HEK293 (cell line): ENCODE results near the gene PIP4K2A.
A peak's percentile ranks its signal among the peaks of the same experiment; 100 is the strongest.

Experiments
- CTCF ChIA-PET: fragments of 350-600 bp; formaldehyde crosslinking; extraction: SDS; loops from one replicate; lab custom pipeline; 2021; ENCODE audit warnings: antibody characterized with exemption; lab: Yijun Ruan, JAX
- POLR2A ChIA-PET: fragments of 300-600 bp; formaldehyde crosslinking; extraction: SDS; loops from one replicate; lab custom pipeline; 2020; ENCODE audit warnings: antibody characterized with exemption, inconsistent platforms; lab: Yijun Ruan, JAX
- H3K27ac ChIP-seq: fragments of 200-500 bp; sonication (Bioruptor generic); 2 replicates; pipeline ENCODE4 v1.5.1; 2014; ENCODE audit warnings: low read depth, low read length, control low read depth, inconsistent platforms; ENCODE audit errors: extremely low read depth
- H3K36me3 ChIP-seq, 2 experiments: fragments of 200-500 bp in 1 of 2; sonication (Bioruptor generic) in 1 of 2; 1 replicate in 1 of 2; 2 replicates in 1 of 2; pipeline ENCODE4 v1.5.1; 2014 to 2017; ENCODE audit warnings: inconsistent platforms in 2 of 2, low read length in 2 of 2; ENCODE audit not compliant: control insufficient read depth in 2 of 2, insufficient read depth in 1 of 2
- H3K4me1 ChIP-seq: fragments of 200-500 bp; sonication (Bioruptor generic); 2 replicates; pipeline ENCODE4 v1.5.1; 2014; ENCODE audit warnings: mild to moderate bottlenecking, low read length, inconsistent platforms; ENCODE audit not compliant: control insufficient read depth, insufficient read depth
- H3K4me3 ChIP-seq: 2 replicates; pipeline ENCODE4 v1.5.1; 2011; ENCODE audit warnings: low read depth, mild to moderate bottlenecking, control low read depth, low read length, moderate library complexity
- H3K9me3 ChIP-seq: fragments of 200-500 bp; sonication (Bioruptor generic); 2 replicates; pipeline ENCODE4 v1.5.1; 2014; ENCODE audit warnings: low read depth, low read length, inconsistent platforms; ENCODE audit not compliant: control insufficient read depth, insufficient read depth
- EGR2 ChIP-seq: fragments of 450-650 bp; formaldehyde crosslinking; IDR thresholded peaks from 2 replicates; pipeline ENCODE4 v1.5.1; 2016; ENCODE audit warnings: low read depth, missing biosample characterization, missing genetic modification characterization
- HOXC10 ChIP-seq: sonication (generic); formaldehyde crosslinking; IDR thresholded peaks from 2 replicates; pipeline ENCODE4 v1.8.1; 2023; ENCODE audit warnings: mild to moderate bottlenecking, missing genetic modification reagents
- KLF16 ChIP-seq: fragments of 450-650 bp; formaldehyde crosslinking; IDR thresholded peaks from 2 replicates; pipeline ENCODE4 v1.5.1; 2017; ENCODE audit warnings: missing biosample characterization, missing genetic modification characterization
- PRDM1 ChIP-seq: fragments of 450-650 bp; formaldehyde crosslinking; IDR thresholded peaks from 2 replicates; pipeline ENCODE4; 2016; ENCODE audit warnings: missing biosample characterization, missing genetic modification characterization
- SCRT2 ChIP-seq: fragments of 450-650 bp; formaldehyde crosslinking; IDR thresholded peaks from 2 replicates; pipeline ENCODE4 v1.5.1; 2016; ENCODE audit warnings: missing biosample characterization, missing genetic modification characterization
- SETDB1 ChIP-seq: IDR thresholded peaks from one replicate; pipeline ENCODE4 v1.6.1; 2017; ENCODE audit warnings: mild to moderate bottlenecking, low read length, moderate library complexity, mixed read lengths; ENCODE audit not compliant: insufficient read length
- SP3 ChIP-seq: fragments of 450-650 bp; formaldehyde crosslinking; IDR thresholded peaks from 2 replicates; pipeline ENCODE4 v1.5.1; 2016; ENCODE audit warnings: missing biosample characterization, missing genetic modification characterization
- ZFHX2 ChIP-seq: fragments of 450-650 bp; formaldehyde crosslinking; conservative IDR thresholded peaks from 2 replicates; pipeline ENCODE4 v1.5.1; 2016; ENCODE audit warnings: missing biosample characterization, missing genetic modification characterization
- ZFP3 ChIP-seq: fragments of 450-650 bp; formaldehyde crosslinking; IDR thresholded peaks from 2 replicates; pipeline ENCODE4 v1.5.1; 2016; ENCODE audit warnings: low read depth, missing biosample characterization, missing genetic modification characterization
- ZNF140 ChIP-seq: fragments of 450-650 bp; formaldehyde crosslinking; IDR thresholded peaks from 2 replicates; pipeline ENCODE4 v1.5.1; 2016; ENCODE audit warnings: missing biosample characterization, missing genetic modification characterization
- ZNF146 ChIP-seq: fragments of 450-650 bp; formaldehyde crosslinking; IDR thresholded peaks from 2 replicates; pipeline ENCODE4 v1.5.1; 2016; ENCODE audit warnings: missing biosample characterization, missing genetic modification characterization
- ZNF248 ChIP-seq: fragments of 450-650 bp; formaldehyde crosslinking; IDR thresholded peaks from 2 replicates; pipeline ENCODE4 v1.5.1; 2017; ENCODE audit warnings: missing biosample characterization, missing genetic modification characterization
- ZNF544 ChIP-seq: fragments of 450-650 bp; formaldehyde crosslinking; IDR thresholded peaks from 2 replicates; pipeline ENCODE4 v1.5.0; 2017; ENCODE audit warnings: missing biosample characterization, missing genetic modification characterization
- ZNF600 ChIP-seq: fragments of 450-650 bp; formaldehyde crosslinking; IDR thresholded peaks from 2 replicates; pipeline ENCODE4 v1.5.1; 2016; ENCODE audit warnings: missing biosample characterization, missing genetic modification characterization
- ZNF660 ChIP-seq: fragments of 450-650 bp; IDR thresholded peaks from 2 replicates; pipeline ENCODE4 v1.5.1; 2018; ENCODE audit warnings: missing biosample characterization, mild to moderate bottlenecking, missing genetic modification characterization
- TF ChIP-seq, protein P1 (sequence below): fragments of 450-650 bp; formaldehyde crosslinking; IDR thresholded peaks from 2 replicates; pipeline ENCODE4 v1.5.1; 2016; ENCODE audit warnings: missing biosample characterization, missing genetic modification characterization
- TF ChIP-seq, protein P2 (sequence below): fragments of 450-650 bp; IDR thresholded peaks from 2 replicates; pipeline ENCODE4 v1.5.1; 2018; ENCODE audit warnings: missing biosample characterization, missing genetic modification characterization

The PIP4K2A gene

DNA sequence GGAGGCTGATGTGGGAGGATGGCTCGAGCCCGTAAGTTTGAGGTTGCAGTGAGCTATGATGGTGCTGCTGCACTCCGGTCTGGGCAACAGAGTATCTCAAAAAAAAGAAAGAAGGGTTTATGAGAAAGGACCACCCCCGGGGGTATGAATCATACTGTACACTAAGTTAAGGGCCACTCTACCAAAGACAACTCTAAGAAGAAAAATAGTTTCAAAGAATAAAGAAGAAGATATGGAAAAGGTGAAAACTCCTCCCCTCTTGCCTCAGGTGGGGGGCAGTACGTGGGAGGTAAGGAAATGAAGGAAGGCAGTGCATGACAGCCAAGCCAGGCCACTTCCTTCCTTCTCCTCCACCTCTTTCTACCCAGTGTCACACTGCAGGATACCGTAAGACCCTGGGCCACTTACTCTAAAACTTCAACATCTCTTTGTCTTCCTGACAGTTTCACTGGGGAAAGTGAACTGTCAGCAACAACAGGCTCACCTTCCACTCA is 61.3 kb downstream of the PIP4K2A start:
- H3K36me3 ChIP-seq: no peaks in the 10 kb centered on the region
- POLR2A ChIA-PET: no interaction called here
- no peak overlapping the region for H3K27ac ChIP-seq
- H3K4me1 ChIP-seq: peaks cover 10% of the 10 kb centered on the region
- CTCF ChIA-PET: no interaction called here
- no peaks in the 10 kb centered on the region for H3K9me3 ChIP-seq
- TF ChIP-seq PRDM1 (tag by site-specific recombination): 0 out of 2 replicates have a peak, but pooled peaks have one; percentile 30
- no peak for TF ChIP-seq ZNF248 (tag by site-specific recombination)
- TF ChIP-seq, all 188 proteins: peak for 1
- H3K4me3 ChIP-seq: no peak overlapping the region

DNA sequence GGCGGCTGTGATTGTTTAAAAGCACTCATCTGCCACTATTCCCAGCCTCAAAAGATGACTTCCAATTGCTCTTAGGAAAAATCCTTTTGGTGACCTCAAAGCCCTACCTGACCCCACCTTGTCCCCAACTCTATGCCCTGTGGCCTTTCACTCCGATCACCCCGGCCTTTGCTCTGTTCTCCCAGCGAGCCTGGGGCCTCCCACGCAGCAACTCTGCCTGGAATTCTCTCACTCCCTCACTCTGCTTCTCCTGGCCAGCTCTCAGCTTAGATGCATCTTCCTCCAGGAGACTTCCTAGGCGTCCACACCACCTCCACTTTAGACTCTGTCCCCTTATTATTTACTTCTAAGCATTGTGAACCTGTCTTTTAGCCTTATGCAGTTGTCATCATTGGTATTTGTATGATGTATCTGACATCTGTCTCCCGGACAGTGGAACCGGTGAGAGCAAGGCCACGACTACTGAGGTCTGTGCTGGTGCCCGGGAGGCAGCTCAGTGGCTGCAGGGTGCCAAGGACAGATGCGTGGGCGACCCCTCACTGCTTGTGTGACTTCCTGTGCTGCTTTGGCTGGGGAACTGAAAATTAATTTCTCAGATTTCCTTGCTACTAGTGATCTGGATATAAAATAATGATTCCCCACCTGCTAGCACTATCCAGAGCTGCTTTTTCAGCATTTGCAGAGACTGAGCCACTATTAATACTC is 63.0 kb downstream of the PIP4K2A start:
- Histone ChIP-seq H3K36me3 (no peaks in the 10 kb centered on the region), H3K4me1 (peaks cover 19% of the 10 kb centered on the region), H3K27ac (no peak overlapping the region), H3K9me3 (no peaks in the 10 kb centered on the region), H3K4me3 (no peak overlapping the region)
- ChIA-PET CTCF (interaction anchor here (0.6 to 1.0 kb wide), 3 partner anchors 8 to 656 kb away, joined by 3 to 5 read pairs (median 3); no protein-coding TSS in a partner anchor), POLR2A (no interaction called here)
- TF ChIP-seq ZFP3 (tag by site-specific recombination) (no peak), ZFHX2 (peak; percentile 31), EGR2 (0 out of 2 replicates have a peak, but pooled peaks have one; percentile 8)

DNA sequence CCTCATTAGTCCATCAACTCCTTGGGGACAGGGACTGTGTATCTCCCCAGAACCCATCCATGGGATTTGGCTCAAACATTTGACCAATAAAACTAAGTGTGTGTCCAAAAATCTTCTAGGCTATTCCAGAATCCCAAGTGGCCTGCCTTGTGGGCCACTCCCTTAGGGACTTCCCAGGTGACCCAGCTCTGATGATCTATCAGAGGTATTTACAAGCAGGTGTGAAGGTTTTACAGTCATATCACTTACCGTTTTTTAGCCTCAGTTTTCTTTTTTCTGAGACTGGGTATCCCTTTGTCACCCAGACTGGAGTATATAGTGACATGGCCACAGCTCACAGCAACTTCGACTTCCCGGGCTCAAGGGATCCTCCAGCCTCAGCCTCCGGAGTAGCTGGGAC is 64.4 kb downstream of the PIP4K2A start:
- Histone ChIP-seq H3K9me3 (no peaks in the 10 kb centered on the region), H3K27ac (no peak overlapping the region), H3K4me1 (peaks cover 21% of the 10 kb centered on the region), H3K36me3 (no peaks in the 10 kb centered on the region), H3K4me3 (no peak overlapping the region)
- POLR2A ChIA-PET: no interaction called here
- CTCF ChIA-PET: no interaction called here
- no peak for TF ChIP-seq SETDB1
- TF ChIP-seq SCRT2 (tag by site-specific recombination): no peak
- TF ChIP-seq, protein P1, sequence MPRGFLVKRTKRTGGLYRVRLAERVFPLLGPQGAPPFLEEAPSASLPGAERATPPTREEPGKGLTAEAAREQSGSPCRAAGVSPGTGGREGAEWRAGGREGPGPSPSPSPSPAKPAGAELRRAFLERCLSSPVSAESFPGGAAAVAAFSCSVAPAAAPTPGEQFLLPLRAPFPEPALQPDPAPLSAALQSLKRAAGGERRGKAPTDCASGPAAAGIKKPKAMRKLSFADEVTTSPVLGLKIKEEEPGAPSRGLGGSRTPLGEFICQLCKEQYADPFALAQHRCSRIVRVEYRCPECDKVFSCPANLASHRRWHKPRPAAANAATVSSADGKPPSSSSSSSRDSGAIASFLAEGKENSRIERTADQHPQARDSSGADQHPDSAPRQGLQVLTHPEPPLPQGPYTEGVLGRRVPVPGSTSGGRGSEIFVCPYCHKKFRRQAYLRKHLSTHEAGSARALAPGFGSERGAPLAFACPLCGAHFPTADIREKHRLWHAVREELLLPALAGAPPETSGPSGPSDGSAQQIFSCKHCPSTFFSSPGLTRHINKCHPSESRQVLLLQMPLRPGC: no peak
- TF ChIP-seq ZNF600: no peak
- TF ChIP-seq SP3 (tag by site-specific recombination): no peak
- TF ChIP-seq, protein P2, sequence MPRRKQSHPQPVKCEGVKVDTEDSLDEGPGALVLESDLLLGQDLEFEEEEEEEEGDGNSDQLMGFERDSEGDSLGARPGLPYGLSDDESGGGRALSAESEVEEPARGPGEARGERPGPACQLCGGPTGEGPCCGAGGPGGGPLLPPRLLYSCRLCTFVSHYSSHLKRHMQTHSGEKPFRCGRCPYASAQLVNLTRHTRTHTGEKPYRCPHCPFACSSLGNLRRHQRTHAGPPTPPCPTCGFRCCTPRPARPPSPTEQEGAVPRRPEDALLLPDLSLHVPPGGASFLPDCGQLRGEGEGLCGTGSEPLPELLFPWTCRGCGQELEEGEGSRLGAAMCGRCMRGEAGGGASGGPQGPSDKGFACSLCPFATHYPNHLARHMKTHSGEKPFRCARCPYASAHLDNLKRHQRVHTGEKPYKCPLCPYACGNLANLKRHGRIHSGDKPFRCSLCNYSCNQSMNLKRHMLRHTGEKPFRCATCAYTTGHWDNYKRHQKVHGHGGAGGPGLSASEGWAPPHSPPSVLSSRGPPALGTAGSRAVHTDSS (tag by site-specific recombination): no peak
- TF ChIP-seq KLF16 (tag by site-specific recombination): no peak
- TF ChIP-seq ZNF140: no peak
- no peak for TF ChIP-seq ZNF146
- no peak for TF ChIP-seq HOXC10 (CRISPR knock-in tag)
- no peak for TF ChIP-seq ZNF544 (tag by site-specific recombination)
- TF ChIP-seq ZNF660 (tag by site-specific recombination): no peak
